GM18907 (cell line): ENCODE measurements around the gene MYL4.
"Not testable (repeated sequence)": the region's sequence is repeated elsewhere in the genome, so short reads cannot be mapped to it uniquely, and the experiment has no call there.

Experiments
- ATAC-seq: cut with Tn5 transposase; IDR thresholded peaks from one replicate; pipeline ENCODE4 v1.9.1; 2021; ENCODE audit warnings: mild to moderate bottlenecking, moderate library complexity; ENCODE audit not compliant: unreplicated experiment

The MYL4 gene

DNA sequence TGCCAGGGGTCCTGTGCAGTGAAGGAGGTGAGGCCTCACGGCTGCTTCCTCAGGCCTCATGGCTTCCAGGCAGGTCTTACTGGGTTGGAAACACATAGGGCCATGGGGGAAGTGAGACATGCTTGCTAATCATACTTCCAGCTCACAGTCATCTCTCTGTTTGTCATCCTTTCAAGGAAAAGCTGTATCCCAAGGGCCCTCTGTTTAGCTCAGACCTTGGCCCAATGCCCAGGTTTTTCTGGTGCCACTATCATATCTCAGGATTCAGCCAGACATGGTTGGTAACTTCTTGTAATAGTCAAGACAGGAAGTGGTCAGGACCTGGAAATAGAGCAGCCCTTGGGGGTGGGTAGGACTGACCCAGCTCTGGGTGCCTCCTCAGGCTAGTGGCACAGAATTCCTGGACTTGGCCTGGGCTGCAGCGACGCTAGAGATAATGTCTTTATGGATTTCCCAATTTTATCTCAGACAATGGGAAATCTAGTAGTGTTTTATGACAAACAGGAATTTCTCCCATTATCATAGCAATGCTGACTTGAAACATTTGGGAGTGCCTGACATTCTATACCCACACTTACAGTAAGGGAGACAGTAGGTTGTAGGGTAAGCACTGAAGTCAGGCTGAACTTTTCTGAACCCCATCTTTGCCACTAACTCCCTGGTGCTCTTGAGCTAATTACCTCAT is 31.0 kb downstream of the MYL4 start:
- ATAC-seq: no peak

DNA sequence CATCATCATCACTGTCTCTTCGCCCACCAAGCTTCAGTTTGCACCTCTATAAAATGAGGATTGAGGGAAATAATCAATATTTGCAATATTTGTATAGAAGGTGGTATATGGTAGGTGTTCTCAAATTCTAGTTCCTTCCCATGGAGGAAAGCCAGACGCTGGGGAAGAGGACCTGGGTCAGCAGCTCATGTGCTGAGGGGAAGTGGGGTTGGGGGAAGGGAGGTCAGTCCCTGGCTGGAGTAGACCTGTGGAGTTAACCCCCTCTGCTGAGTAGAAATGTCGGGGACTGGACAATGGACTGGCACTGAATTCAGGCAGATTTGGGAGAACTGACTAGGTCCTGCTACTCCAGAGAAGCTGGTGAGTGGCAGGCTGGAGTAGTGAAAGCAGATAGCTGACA is 31.7 kb downstream of the MYL4 start:
- ATAC-seq: no peak

DNA sequence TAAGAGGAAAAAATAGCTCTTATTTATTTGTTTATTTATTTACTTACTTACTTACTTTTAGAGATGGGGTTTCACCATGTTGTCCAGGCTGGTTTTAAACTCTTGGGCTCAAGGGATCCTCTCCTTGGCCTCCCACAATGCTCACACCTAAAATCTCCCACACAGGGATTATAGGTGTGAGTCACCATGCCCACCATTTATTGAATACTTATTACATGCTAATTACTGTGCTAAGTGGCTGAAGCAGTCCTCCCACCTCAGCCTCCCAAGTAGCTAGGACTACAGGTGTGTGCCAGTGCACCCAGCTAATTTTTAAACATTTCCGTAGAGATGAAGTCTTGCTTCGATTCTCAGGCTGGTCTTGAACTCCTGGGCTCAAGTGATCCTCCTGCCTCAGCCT is 33.5 kb downstream of the MYL4 start:
- ATAC-seq: no peak

DNA sequence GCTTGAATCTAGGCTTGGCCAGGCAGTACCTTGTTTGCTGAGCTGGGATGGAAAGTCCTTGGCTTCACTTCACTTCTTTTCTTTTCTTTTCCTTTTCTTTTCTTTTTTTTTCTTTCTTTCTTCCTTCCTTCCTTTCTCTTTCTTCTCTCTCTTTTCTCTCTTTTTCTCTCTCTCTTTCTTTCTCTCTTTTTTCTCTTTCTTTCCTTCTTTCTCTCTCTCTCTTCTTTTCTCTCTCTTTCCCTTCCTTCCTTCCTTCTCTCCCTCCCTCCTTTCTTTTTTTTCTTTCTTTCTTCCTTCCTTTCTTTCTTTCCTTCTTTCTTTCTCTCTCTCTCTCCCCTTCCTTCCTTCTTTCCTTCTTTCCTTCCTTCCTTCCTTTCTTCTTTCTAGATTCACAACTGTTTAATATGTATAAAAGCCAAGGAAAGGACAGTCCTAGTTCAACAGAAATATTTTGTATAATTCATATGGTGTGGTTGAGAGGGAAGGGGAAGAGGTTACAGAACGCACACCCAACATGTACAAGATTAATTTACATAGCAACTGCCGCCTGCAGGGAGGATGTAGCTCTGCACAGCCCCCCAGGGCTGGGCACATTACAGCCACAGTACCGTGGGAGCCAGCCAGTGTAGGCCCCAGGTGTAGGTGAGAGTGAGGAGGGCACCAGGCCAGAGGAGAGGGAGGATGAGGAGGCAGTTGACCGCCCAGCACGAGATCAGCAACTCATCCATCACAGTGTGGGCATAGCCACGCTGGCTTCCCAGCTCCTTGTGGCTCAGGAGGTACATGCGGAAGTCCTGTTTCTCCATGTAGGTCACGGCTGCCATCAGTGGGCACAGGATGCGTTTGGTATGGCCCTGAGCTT is 34.8 kb downstream of the MYL4 start:
- no peak for ATAC-seq

DNA sequence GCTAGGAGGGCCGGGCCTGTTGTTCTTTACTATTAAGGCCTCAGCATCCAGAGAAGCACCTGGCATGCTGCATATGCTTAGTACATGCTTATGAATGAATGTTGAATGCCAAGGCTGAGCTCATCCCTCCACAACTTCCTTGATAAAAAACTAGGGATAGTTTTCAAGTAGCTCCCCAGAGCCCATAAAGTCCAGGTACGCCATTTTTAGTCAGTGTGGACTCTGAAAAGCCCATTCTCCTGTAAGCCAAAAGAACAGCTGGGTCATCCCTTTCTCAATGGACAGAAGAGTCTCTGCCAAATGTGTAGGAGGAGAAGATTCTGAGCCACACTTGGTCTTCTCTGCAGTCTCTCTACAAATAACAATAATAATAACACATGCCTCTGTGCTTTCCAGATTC is 35.5 kb downstream of the MYL4 start:
- no peak for ATAC-seq

DNA sequence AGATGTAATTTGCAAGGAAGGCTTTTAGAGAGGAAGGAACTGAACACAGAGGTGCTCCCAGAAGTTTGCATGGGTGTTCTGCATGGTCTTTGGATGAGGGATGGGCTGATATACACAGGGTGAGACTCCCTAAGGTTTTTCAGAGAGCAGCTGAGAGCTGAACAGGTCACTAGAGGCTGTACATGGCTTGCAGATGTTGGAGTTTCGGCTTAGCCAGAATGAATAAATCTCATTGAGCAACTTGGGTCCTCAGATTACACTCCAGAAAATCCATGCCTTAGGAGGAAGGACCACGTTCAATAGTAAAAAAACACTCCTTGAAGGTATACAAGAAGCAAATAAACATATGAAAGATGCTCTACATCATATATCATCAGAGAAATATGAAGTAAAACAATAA is 37.0 kb downstream of the MYL4 start:
- no peak for ATAC-seq

DNA sequence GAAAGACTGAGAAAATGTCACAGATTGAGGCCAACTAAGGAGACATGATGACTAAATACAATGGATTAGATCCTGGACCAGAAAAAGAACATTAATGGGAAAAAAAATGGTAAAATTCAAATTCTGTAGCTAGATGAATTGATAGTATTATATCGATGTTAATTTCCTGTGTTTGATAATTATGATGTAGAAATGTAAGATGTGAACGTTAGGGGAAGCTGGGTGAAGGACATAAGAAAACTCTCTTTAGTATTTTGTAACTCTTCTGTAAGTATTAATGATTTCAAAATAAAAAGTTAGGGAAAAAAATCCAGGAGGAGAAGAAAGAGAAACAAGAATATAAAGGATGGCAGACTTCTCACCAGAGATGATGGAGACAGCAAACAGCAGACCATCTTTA is 41.7 kb downstream of the MYL4 start:
- no peak for ATAC-seq

DNA sequence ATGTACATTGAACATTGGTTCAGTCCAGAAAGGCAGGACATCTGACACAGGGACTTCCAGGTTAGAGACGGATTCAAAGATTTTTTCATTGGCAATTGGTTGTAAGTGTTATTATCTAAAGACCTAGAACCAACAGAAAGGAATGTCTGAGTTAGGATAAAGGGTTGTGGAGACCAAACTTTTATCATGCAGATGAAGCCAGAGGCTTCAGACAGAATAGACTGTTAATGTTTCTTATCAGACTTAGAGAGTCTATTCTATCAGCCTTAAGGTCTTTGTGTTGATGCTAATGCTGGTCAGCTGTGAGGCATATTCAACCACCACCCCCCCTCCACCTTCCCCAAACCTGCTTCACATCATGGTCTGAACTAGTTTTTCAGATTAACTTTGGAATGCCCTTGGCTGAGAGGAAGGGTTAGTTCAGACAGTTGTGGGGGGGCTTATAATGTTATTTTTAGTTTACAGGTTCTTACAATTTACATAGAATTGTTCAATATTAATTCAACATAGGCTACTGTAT is 42.3 kb downstream of the MYL4 start:
- ATAC-seq: no peak

DNA sequence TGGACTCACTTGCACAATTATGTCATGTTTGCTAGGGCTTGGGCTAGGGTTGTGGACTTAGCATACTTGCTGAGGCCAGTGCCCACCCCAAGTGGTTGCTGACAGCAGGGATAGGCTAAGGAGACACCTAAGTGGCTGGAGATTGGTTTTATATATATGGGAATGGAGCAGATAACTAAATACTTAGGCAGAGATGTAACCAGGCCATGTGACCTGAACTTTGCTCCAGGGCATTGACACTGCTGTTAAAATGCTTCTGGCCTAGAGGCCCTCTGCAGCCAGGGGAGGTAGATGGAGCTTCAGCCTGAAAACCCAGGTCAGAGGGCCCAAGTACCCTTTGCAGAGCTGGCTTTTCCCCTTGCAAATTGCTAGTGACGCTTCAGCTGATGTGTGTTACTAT is 43.1 kb downstream of the MYL4 start:
- ATAC-seq: no peak

DNA sequence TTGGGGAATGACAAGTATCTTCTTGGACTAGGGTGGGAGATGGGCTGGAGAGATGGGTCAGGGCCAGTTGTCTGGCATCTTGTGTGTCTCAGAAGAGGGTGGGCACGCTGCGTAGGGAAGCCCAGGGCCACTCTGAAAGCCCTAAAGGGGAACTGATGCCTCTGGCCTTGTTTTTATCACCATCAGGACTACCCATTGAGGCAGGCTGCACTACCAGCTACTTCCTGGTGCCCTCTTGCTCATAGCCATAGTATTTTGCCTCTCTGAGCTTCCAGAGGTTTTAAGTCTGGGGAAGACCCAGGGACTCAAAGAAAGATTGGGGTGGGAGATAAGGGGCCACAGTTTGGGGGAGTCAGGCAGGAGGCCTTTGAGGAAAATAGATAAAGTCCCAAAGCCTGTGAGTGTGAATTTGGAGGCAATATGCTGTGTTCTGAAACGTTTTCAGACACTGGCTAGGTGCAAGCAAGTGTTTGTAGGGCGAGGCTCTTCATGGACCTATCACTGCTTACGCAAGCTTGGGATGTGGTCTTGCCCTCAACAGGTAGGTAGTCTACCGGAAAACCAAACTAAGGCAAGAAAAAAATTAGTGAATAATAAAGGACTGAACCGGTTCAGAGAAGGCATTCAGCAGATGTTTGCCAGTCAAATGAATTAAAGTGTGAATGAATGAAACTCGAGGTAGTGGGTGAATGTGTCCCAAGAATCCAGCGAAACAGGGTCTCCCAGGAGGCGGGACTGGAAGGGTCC is 43.8 kb downstream of the MYL4 start:
- no peak for ATAC-seq

DNA sequence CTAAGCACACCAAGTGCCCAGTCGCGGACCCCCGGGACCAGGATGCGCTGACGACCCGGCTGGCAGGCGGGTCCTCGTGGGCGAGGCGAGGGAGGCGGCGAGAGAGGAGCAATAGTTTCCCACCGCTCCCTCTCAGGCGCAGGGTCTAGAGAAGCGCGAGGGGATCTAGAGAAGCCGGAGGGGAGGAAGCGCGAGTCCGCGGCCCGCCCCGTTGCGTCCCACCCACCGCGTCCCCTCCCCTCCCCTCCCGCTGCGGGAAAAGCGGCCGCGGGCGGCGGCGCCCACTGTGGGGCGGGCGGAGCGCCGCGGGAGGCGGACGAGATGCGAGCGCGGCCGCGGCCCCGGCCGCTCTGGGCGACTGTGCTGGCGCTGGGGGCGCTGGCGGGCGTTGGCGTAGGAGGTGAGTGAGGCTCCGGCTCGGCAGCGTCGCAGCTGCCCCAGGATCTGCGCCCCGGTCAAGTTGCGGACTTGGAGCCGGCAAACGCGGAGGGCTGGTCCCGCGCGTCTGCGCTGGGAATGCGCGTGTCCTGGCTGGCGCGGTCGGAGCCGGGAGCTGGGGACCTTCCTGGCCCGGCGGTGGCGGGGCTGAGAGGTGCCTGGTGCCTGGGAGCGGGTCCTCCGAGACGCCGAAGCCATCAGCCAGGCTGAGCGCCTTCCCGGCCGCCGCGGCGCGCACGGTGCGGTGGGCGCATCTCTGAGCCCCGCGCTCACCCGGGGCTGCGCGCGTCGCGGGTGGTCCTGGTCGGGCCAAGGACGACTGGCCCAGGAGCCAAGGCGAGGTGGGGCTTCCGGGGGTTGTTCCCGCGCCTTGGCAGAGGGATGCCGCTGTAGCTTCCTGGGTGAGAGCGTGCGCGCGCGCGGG is 44.6 kb downstream of the MYL4 start, which contains the start of gene ITGB3:
Gene ITGB3, plus strand, starts transcription at position 287 of the 862 bp plus-strand sequence. Its CDS starts 35 bp downstream, at position 322.
- ATAC-seq: peak; percentile 86

DNA sequence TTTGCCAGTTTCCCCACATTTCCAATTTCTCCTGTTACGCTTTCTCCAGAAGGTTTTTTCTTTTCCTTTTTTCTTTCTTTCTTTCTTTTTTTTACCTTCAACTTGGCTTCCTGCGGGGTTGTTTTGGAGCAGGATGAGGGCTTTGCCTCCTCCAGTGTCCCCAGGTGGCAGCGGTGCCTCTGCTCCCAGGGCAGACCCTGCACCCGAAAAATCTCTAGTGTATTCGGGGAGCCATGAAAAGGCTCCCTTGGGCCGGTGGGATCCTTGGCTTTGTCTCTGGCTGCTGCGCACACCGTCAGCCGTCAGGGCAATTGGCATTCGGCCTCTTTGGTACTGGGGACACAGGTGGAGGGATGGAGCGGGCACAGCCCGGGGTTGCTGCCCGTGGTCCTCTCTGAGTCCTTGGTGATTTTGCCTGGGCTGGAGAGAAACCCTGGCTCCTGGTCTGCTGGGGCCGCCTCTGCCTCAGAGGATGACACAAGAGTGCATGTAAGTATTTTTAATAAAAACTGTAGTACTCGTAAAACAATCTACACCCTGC is 45.3 kb downstream of the MYL4 start:
- peak; percentile 17 for ATAC-seq

DNA sequence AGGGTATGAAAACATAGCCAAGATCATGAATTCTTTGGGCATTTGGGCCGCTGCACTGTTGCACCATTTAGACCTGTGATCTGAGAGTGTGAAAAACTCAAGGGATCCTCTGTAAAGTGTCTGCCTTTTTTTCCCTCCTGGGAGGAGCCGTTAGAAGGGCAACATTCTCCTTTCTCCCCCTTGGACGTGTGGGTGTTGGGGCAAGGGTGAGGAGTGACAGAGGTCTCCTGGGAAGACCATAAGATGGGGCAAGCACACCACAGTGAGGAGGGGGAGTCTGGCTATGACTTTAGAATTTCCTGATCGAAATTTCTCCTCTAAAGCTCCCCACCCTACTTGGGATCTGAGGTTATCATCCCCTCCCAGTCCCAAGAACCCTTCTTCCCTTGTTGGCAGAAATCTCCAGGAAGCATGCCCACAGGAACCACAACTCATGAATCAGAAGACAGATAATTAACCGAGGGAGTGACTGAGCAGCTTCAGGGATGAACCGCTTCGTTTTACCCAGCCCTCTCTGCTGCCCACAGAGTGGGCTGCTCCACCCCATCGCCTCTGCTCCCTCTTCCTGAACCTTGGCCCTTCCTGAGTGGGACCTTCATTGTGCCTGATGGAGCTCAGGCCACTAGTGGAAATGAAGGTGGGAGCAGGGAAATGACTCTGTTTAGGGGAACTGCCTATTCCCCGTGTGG is 48.6 kb downstream of the MYL4 start:
- ATAC-seq: no peak

DNA sequence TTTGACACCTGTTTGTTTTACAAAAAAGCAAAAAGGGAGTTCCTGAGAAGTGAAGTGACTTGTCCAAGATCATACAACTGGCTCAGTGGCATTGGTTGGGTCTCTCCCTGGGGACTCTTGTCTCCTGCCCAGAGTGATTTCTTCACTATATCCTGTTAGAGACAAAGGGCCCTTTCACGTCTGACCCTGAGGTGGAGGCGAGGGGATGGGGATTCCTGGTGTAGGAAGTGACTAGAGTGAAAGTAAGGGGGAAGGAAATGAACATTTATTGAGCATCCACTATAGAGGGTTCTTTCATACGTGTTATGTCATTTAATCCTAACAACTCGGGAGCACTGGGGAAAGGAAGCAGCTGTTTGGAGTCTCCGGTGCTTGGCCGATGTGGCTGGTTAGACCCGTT is 53.4 kb downstream of the MYL4 start:
- ATAC-seq: no peak

DNA sequence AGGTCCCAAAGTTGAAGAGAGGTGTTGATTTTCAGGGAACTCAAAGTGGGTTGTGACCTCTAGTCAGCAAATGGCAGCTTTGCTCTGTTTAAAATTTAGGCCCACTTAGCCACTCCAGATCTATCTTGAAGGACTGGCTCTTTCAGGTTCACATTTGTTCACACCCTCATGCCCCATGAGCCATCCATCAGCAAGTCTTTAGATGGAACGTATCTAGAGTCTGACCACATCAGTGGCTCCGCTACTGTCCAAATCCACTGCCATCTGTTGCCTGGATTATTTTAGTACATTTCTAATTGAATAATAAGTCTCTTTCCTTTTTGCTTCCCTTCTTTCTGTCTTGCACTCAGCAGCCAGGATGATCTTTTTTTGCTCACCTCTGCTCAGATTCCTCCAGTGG is 55.0 kb downstream of the MYL4 start:
- ATAC-seq: no peak

DNA sequence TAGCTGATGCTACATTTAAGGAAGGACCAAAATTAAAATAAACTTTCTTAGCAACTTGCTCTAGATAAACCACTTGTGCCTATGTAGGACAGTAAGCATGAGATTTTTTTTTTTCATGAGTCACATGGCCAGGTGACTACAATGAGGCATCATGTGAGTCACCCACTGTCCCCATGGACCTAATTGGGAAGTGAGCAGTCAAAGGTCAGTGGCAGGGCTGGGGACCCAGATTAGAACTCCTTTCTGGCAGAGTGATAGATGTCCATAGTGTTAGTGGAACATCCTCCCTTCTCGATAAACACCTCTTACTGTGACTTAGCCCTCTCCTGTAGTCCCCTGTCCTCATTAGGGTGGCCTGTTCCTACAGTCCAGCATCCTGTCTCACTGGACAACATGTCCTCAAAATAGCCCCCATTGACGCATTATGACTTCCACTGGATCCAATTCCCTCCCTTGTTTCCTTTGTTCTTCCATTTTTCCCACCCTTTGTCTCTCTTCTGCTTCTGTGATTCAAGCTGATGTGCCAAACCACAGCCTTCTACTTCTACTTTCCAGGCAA is 56.9 kb downstream of the MYL4 start:
- no peak for ATAC-seq

DNA sequence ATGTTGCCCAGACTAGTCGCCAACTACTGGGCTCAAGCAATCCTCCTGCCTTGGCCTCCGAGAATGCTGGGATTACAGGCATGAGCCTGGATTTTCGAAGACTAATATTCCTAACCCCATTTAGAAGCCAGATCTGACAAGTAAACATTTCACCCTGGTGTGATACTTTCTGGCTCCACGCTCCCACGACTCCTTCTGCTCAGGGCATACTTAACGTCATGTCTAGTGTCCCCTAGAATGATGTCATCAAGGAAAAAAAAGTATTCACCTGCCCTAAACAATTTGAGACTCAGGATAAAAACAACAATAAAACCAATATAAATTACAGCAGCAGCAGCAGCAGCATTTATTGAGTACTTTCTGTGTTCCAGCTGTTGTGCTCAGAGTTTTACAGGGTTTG is 57.6 kb downstream of the MYL4 start:
- ATAC-seq: no peak

DNA sequence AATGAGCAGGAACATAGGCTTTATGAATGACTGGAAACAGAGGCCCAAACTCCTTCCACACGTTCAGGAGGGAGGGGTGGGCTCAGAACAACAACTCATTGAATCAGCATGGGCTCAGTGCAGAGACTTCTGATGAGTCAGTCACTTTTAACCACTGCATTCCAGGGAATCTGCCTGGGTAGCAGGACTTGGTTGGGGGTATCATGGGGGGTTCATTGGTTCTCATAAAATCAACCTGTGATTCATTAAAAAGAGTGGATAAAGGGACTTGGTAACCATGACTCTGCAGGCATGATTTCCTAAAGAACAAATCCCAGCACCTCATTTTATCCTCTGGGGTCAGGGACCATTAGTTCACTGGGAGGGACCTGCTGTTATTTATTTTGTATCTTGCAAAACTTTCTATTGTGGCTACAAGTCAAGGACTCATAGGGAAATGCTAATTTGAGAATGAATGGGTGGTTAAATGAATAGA is 58.2 kb downstream of the MYL4 start:
- no peak for ATAC-seq

DNA sequence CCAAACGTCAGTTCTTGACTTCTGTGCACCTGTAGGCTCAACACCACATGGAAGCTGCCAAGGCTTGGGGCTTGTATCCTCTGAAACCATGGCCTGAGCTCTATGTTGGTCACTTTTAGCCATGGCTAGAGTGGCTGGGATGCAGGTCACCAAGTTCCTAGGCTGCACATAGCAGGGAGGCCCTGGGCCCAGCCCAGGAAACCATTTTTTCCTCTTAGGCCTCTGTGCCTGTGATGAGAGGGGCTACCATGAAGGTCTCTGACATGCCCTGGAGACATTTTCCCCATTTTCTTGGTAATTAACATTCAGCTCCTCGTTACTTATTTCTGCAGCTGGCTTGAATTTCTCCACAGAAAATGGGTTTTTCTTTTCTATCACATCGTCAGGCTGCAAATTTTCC is 59.8 kb downstream of the MYL4 start:
- ATAC-seq: not testable (repeated sequence)
